Measurements from ENCODE around the gene PPP2R2C.

Gene PPP2R2C

DNA sequence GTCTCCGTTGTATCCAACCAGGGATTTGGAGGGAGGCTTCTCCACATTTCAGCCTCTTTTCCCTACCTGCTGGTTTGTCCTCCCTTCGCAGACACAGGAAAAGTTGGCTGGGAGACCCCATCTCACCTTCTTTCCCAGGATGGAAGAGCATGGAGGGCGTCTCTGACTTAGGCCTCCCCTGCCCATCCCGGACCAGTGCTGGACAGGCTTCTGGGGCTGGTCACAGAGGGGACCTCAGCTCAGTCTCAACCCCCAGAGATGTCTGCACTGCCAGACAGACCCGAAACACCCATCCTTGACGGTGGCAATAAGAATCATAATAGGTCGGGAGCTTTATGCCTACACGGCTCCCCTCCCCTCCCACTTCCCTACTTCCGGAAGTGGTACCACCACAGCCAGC, 201.2 kb downstream of the PPP2R2C start:
- DNase-seq (ENCODE audit: insufficient read length, low spot score) (no peak), FAIRE-seq (no peak)
- TF ChIP-seq TAF1 (IDR thresholded peaks at IDR 0.05; ENCODE audit: low read depth, low read length) (no peak), POLR2A (IDR thresholded peaks at IDR 0.05; ENCODE audit: low read depth, low read length) (no peak), SPI1 (IDR thresholded peaks at IDR 0.05; ENCODE audit: low read depth, low read length) (no peak), POU2F2 (IDR thresholded peaks at IDR 0.05; ENCODE audit: low read depth, low read length) (no peak)

GRCh38 chr4:6270636-6271121, 201.7 kb downstream of the PPP2R2C start:
- DNase-seq (ENCODE audit: insufficient read length, low spot score): no peak
- no peak for FAIRE-seq
- TF ChIP-seq PAX5 (IDR thresholded peaks at IDR 0.05; ENCODE audit: insufficient read depth, low read length, severe bottlenecking): no peak
- TF ChIP-seq POLR2A (IDR thresholded peaks at IDR 0.05; ENCODE audit: low read depth, low read length): no peak
- TF ChIP-seq TAF1 (IDR thresholded peaks at IDR 0.05; ENCODE audit: low read depth, low read length): no peak
- no peak for TF ChIP-seq SPI1 (IDR thresholded peaks at IDR 0.05; ENCODE audit: low read depth, low read length)
- TF ChIP-seq POLR2AphosphoS5 (IDR thresholded peaks at IDR 0.05; ENCODE audit: low read depth, low read length): no peak
- no peak for TF ChIP-seq POU2F2 (IDR thresholded peaks at IDR 0.05; ENCODE audit: low read depth, low read length)
